Peyer's patch (tissue), 4 donors: Measurements from ENCODE around the gene CCND1. TPM values are rescaled to one million over a fixed set of nuclear protein-coding genes. Genes with fewer than 3 reads are reported as not detected.
A peak's percentile ranks its signal among the peaks of the same experiment; 100 is the strongest.

Source experiments
- DNase-seq, 3 donors: peaks; one replicate each; pipeline ENCODE4 v3.0.0-alpha.2; 2017 to 2019
- H3K27ac ChIP-seq, 4 donors: fragments of 200-600 bp; sonication (generic); one replicate each; pipeline ENCODE4 v1.5.1; 2016 to 2019
- H3K27me3 ChIP-seq, 2 donors: fragments of 200-600 bp; sonication (generic); one replicate each; pipeline ENCODE4 v1.5.1; 2019
- H3K36me3 ChIP-seq, 3 donors: fragments of 200-600 bp; sonication (generic); one replicate each; pipeline ENCODE4 v1.5.1; 2016 to 2019
- H3K4me1 ChIP-seq, 4 donors: fragments of 200-600 bp; sonication (generic); one replicate each; pipeline ENCODE4 v1.5.1; 2016 to 2019
- H3K4me3 ChIP-seq, 4 donors: fragments of 200-600 bp; sonication (generic); 1 replicate in 3 of 4; 2 replicates in 1 of 4; pipeline ENCODE4 v1.5.1; 2016 to 2019; ENCODE audit warnings: mild to moderate bottlenecking in 1 of 4
- H3K9me3 ChIP-seq, 4 donors: fragments of 200-600 bp; sonication (generic); one replicate each; pipeline ENCODE4 v1.5.1; 2016 to 2019; ENCODE audit warnings: mild to moderate bottlenecking in 1 of 4
- POLR2A ChIP-seq, 2 donors: fragments of 450-650 bp; IDR thresholded peaks; one replicate each; pipeline ENCODE4 v1.5.1; 2017; ENCODE audit warnings: antibody characterized with exemption in 2 of 2, mild to moderate bottlenecking in 2 of 2, moderate library complexity in 2 of 2
- total RNA-seq, 4 donors: library from RNA; depleted of rRNA; stranded (reverse); fragments of >200 nt; gene quantifications; one replicate each; pipeline ENCODE4 v1.1.0, GENCODE V29; 2016
- TF ChIP-seq, protein P1 (sequence below), 6 experiments: fragments of 450-650 bp in 4 of 6; fragments of 200-600 bp in 2 of 6; sonication (generic) in 1 of 6; IDR thresholded peaks; one replicate each; pipeline ENCODE4 v1.5.1; 2017 to 2019; ENCODE audit warnings: antibody characterized with exemption in 6 of 6, mild to moderate bottlenecking in 3 of 6, moderate library complexity in 1 of 6

The CCND1 gene
- total RNA-seq, 4 donors from 2014 or later, result 13.5 to 46.6 (median 40.0) TPM

DNA sequence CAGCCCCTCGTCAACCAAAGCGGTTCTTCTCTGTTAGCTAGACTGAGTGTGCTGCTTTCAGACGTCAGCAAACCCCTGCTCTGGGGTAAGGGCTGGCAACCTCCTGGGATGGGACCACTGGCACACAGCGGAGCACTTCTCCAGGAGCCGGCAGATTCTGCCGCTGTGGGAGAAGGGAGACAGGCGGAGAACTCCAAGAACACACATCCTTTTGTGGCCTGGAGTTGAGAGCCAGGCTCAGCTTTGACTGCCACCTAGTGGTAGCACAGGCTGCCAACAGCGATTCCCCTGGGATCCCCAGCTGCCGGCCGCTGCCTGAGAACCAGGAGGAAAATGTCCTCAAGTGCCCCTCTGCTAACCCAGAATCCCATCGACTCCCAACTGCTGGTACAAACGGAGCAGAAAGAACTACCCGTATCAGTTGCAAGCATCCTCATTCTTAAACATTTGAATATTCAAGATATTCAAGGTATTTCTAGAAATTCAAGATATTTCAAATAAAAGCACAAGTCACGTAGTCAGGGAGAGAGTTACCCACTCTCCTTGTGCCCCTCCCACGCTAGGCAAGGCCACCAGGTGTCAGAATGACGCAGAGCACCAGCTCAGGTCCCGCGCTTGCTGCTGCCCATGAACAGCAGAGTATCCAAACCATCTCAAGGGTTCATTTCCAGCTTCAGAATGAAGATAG lies 29.3 kb downstream of the CCND1 start:
- DNase-seq, result peak; percentile 65 to 88 (median 83)
- H3K27me3 ChIP-seq, result no peaks in the 10 kb centered on the region
- H3K36me3 ChIP-seq, result peaks cover 0 to 58% (median 0%) of the 10 kb centered on the region in 3 donors
- no peaks in the 10 kb centered on the region for H3K9me3 ChIP-seq
- TF ChIP-seq, protein P1, sequence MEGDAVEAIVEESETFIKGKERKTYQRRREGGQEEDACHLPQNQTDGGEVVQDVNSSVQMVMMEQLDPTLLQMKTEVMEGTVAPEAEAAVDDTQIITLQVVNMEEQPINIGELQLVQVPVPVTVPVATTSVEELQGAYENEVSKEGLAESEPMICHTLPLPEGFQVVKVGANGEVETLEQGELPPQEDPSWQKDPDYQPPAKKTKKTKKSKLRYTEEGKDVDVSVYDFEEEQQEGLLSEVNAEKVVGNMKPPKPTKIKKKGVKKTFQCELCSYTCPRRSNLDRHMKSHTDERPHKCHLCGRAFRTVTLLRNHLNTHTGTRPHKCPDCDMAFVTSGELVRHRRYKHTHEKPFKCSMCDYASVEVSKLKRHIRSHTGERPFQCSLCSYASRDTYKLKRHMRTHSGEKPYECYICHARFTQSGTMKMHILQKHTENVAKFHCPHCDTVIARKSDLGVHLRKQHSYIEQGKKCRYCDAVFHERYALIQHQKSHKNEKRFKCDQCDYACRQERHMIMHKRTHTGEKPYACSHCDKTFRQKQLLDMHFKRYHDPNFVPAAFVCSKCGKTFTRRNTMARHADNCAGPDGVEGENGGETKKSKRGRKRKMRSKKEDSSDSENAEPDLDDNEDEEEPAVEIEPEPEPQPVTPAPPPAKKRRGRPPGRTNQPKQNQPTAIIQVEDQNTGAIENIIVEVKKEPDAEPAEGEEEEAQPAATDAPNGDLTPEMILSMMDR (IDR thresholded peaks at IDR 0.05), result peak; percentile 70 to 96 (median 86)
- TF ChIP-seq POLR2A (IDR thresholded peaks at IDR 0.05), result no peak
- no peak overlapping the region for H3K4me3 ChIP-seq
- H3K4me1 ChIP-seq, result peaks cover 0 to 26% (median 13%) of the 10 kb centered on the region in 4 donors
- H3K27ac ChIP-seq, result no peak overlapping the region

DNA sequence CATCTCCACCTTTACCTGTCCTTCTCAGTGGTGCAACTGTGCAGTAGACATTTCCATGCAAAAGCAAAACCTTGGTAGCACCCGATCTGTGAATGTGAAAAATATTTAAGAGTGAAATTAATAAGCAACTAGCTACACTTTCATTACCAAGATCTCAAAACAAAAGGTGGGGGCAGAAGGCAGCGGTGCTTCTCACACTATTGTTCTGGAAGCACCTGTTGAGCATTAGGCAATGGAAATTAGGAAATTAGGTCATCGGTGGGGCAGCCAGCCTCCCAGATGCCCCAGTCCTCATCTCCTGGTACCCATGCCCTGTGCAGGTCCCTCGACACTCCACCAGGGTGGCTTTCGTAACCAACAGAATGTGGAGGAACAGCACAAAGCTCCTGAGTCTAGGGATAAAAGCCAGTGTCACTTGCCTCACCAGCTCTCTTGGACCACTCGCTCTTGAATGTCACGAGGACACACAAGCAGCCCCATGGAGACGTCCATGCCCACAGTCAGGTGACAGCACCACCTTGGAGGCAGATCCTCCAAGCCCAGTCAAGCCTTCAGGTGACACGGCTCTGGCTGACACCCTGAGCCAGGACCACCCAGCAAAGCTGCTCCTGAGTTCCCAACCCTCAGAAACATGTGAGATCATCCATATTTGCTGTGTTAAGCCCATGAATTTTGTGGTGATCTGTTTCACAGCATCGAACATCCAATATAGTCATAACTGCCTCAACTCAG lies 30.9 kb downstream of the CCND1 start:
- DNase-seq, result peak in 1 of 3 donors; percentile 24
- Histone ChIP-seq H3K27me3 (no peaks in the 10 kb centered on the region), H3K4me1 (peaks cover 0 to 26% (median 13%) of the 10 kb centered on the region in 4 donors), H3K9me3 (no peaks in the 10 kb centered on the region), H3K27ac (no peak overlapping the region), H3K4me3 (no peak overlapping the region), H3K36me3 (peaks cover 0 to 42% (median 0%) of the 10 kb centered on the region in 3 donors)
- no peak for TF ChIP-seq POLR2A (IDR thresholded peaks at IDR 0.05)
- TF ChIP-seq, protein P1 (IDR thresholded peaks at IDR 0.05), result no peak

DNA sequence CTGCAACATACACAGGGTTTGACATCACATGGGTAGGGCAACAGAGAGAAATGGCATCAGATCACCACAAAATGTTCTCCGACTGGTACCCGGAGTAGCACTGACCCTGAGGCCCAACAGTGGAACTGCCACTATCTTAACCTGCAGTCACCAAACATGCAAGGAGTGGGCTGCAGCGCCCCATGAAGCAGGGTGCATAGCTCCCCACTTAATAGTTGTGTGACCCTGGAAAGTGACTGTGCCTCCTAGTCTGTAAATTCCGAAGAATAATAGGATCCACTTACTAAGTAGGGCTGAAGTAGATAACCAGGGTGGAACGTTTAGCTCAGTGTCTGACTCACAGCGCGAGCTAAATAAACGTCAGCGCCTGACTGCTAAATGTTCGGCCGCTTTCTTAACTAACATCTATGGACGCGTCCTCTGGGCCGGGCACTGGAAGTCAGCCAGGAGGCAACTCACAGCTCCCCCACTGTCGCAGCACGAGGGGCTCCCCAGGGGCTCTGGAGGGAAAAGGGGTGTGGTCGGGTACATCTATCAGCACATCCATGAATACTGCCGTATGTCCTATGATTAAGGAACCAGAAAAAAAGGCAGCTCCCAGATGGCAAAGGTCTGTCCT lies 33.4 kb downstream of the CCND1 start:
- Histone ChIP-seq H3K27me3 (no peaks in the 10 kb centered on the region), H3K4me3 (peak overlapping the region; percentile 80 to 100 (median 96)), H3K36me3 (peaks cover 0 to 27% (median 0%) of the 10 kb centered on the region in 3 donors), H3K4me1 (peaks cover 0 to 26% (median 13%) of the 10 kb centered on the region in 4 donors), H3K27ac (peak overlapping the region; percentile 77 to 88 (median 85)), H3K9me3 (no peaks in the 10 kb centered on the region)
- peak in 1 of 3 donors; percentile 53 for DNase-seq
- TF ChIP-seq, protein P1 (IDR thresholded peaks at IDR 0.05), result no peak
- TF ChIP-seq POLR2A (IDR thresholded peaks at IDR 0.05), result no peak

DNA sequence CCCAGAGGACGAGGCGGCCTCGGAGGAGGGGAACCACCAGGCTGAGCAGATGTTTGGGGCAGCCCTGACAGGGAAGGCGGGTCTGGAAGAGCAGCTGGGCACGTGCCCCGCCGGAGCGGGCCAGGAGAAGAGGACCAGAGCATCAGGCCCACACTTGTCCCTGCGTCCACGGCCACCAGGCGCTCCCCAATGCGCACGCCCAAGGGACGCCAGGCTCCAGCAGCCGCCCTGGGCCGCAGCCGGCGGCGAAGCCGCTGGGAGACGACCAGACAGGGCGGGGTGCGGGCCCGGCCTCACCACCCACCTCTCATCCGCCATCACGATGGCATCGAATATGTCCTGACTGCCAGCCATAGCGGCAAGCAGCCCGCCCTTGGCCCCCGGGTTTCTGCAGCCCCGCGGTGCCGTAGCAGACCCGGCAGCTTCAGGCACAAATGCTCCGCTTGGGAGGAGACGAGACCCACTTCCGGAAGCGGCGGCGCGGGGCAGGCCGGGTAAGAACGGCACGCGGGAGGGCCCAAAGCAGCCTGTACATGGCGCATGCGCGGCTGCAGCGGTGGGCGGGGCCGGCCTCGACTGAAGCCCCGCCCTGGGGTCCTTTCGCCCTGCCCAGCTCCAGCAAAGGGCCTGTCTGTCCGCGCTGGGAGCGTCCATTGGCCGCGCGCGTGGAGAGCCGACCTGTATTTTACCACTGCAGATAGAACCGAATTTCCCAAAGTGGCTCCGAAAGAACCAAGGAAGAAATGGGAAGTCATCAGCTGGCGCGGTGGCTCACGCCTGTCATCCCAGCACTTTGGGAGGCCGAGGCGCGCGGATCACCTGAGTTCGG lies 34.1 kb downstream of the CCND1 start, which contains the start of gene LTO1:
TSS of gene LTO1 (minus strand) at position 468 of the 829 bp plus-strand sequence. CDS start at position 354, 114 bp downstream.
- peak; percentile 94 to 98 (median 98) for DNase-seq
- Histone ChIP-seq H3K27ac (peak within 1 kb of the TSS; percentile 77 to 88 (median 85)), H3K9me3 (no peaks in the 10 kb centered on the region), H3K27me3 (no peaks in the 10 kb centered on the region), H3K4me1 (peaks cover 0 to 23% (median 13%) of the 10 kb centered on the region in 4 donors), H3K36me3 (peaks cover 0 to 23% (median 0%) of the 10 kb centered on the region in 3 donors), H3K4me3 (peak within 1 kb of the TSS; percentile 80 to 100 (median 96))
- TF ChIP-seq POLR2A (IDR thresholded peaks at IDR 0.05), result peak; percentile 71 to 74
- TF ChIP-seq, protein P1 (IDR thresholded peaks at IDR 0.05), result peak in 2 of 6 experiments; percentile 1 to 14

DNA sequence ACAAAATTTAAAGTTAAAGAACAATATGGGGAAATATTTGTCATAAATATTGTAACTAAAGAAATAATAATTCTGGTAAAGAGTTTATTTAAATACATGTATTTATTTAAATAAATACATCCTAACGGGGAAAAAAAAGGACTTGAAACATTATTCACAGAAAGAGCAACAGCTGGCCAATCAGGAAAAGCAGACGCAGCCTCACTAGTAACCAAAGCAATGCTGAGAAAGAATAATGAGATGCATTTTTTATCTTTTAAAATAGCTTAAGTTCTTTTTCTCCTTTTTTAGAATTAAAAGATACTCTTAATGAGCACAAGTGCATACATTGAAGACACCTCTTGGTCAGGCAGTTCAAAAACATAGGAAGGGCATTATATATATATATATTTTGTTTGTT lies 36.8 kb downstream of the CCND1 start:
- Histone ChIP-seq H3K36me3 (no peaks in the 10 kb centered on the region), H3K27me3 (no peaks in the 10 kb centered on the region), H3K4me3 (no peak overlapping the region), H3K4me1 (peaks cover 0 to 17% (median 13%) of the 10 kb centered on the region in 4 donors), H3K9me3 (no peaks in the 10 kb centered on the region), H3K27ac (no peak overlapping the region)
- DNase-seq, result no peak
- TF ChIP-seq POLR2A (IDR thresholded peaks at IDR 0.05), result no peak
- TF ChIP-seq, protein P1 (IDR thresholded peaks at IDR 0.05), result no peak
